GM10847 (cell line): ENCODE data around the gene RSRC1.

ENCODE experiments used
- POLR2A ChIP-seq: IDR thresholded peaks from 2 replicates; pipeline ENCODE4 v1.6.1; 2011; ENCODE audit not compliant: insufficient read length; ENCODE audit errors: extremely low read depth

The RSRC1 gene

GRCh38 chr3:158430448-158430847 is 320.6 kb downstream of the RSRC1 start:
- no peak for TF ChIP-seq POLR2A

DNA sequence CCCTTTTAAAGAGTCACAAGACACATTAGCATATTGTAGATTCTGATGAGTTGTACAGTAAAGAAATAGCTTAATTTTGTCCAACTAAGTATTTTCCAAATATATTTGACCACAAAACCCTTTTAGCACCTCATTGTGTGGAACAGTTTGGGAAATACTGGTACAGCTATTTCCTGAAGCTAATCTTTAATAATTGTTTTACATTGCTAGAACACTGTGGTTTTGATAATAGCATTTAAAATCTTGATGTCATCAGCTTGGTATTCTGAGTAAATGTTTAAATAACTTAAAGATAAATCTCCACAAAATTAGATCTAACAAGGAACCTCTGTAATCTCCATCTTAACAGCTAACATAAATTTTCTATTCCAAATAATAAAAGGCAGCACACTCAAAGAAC is 321.1 kb downstream of the RSRC1 start:
- no peak for TF ChIP-seq POLR2A

GRCh38 chr3:158431829-158432228 is 321.9 kb downstream of the RSRC1 start:
- TF ChIP-seq POLR2A, result no peak

DNA sequence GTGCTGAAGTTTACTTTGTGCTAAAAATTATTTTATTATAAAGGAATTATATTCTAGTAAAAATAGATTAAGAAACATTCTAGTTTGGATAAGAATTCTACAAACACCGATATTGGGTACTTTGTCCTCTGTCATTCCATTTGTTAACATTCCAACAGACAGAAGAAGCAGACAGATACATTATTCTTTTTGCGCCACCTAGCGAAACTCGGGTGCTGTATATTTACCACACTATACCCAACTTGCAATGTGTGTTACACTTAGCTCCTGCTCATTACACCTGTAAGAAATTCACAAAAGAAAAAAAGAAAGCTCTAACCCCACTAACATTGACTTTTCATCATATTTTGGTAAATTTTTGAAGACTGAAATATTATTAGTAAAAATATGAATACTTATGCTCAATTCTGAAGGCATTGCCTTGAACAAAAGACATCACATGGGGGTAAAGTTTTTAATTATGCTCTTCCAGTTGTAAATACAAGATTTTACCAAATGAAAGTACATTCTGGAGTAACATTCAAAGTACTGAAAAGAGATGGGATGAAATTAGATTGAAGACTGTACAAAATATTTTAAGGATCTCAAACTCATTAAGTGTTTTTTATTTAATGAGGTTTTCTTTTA is 324.6 kb downstream of the RSRC1 start:
- TF ChIP-seq POLR2A, result no peak

DNA sequence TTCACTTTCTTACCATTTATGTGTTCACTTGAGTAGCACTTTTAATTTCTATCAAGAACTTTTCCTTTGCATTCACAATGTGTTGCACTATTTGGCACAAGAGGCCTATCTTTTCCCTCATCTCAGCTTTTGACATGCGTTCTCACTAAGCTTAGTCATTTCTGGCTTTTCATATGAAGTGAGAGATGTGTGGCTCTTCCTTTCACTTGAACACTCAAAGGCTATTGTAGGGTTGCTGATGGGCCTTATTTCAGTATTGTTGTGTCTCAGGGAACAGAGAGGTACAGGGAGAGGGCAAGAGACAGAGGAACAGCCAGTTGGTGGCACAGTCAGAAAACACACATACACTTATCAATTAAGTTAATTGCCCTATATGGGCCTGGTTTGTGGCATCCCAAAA is 333.7 kb downstream of the RSRC1 start:
- TF ChIP-seq POLR2A, result no peak

GRCh38 chr3:158447408-158447807 is 337.5 kb downstream of the RSRC1 start:
- no peak for TF ChIP-seq POLR2A

DNA sequence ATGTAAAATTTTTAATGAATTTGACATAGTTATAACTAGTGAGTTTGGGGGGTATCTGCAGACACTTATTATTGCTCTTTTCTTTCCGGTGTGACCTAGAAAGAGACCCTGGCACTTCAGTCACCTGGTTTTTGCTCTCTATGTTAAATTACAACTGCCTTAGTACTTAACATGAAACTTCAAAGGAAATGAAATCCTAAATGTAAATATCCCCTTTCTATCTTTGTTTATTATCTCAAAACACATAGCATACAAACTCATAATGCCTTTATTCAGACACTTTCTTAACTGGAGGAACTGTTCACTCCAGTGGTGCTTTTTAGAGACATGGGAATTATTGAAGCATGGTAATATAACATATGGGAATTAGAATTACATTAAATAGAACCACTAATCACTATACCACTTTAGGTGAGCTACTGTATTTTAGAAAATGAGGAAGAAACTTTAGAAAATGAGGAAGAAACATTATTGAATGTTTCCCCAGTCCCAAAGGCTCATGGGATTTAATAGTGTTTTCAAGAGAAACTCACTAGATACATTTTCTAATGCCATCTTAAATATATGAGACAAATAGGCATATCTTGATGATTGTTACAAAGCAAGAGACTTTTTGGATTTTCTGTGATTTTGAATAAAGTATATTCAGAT is 341.6 kb downstream of the RSRC1 start:
- no peak for TF ChIP-seq POLR2A

- no peak for TF ChIP-seq POLR2A
Measured at GRCh38 chr3:158452334-158452733, 342.4 kb downstream of the RSRC1 start.

DNA sequence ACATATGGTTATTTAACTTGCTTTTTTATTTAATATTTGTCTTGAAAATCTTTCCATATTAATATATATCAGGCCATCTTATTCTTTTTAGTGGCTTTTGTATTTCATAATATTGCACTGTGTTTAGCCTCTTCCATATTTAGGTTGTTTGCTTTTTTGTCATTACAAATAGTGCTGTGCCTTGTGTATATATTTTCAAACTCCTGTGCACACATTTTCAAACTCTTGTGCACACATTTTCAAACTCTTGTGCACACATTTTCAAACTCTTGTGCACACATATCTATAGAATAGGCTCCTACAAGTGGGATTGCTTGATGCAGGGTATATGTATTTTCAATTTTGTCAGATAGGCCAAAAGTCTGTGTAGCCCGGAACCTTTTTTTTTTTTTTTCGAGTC is 343.1 kb downstream of the RSRC1 start:
- TF ChIP-seq POLR2A, result no peak

GRCh38 chr3:158453865-158454264 is 344.0 kb downstream of the RSRC1 start:
- TF ChIP-seq POLR2A, result no peak

- TF ChIP-seq POLR2A, result no peak
Measured at GRCh38 chr3:158455406-158455805, 345.5 kb downstream of the RSRC1 start.

GRCh38 chr3:158456114-158456513 is 346.2 kb downstream of the RSRC1 start:
- no peak for TF ChIP-seq POLR2A

DNA sequence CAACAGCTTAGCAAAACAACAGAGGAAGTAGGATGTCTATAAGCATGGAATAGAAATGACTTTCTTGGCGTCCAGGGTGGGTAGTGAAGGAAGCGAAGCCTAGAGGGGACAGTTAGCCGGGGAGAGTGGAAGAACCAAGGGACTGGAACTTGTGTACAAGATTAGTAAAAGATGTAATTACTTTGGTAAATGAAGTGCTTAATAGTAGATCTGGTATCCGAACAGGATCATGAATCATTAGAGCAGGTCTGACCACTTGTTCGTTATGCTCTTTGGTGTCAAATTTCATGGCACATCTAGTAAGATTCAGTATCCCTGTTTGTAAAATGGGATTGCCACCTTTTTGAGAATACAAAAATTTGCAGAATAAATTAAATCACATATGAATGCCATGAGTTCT is 348.6 kb downstream of the RSRC1 start:
- TF ChIP-seq POLR2A, result no peak

GRCh38 chr3:158460926-158461325 is 351.0 kb downstream of the RSRC1 start:
- TF ChIP-seq POLR2A, result no peak

- no peak for TF ChIP-seq POLR2A
Measured at GRCh38 chr3:158463556-158463955, 353.7 kb downstream of the RSRC1 start.

DNA sequence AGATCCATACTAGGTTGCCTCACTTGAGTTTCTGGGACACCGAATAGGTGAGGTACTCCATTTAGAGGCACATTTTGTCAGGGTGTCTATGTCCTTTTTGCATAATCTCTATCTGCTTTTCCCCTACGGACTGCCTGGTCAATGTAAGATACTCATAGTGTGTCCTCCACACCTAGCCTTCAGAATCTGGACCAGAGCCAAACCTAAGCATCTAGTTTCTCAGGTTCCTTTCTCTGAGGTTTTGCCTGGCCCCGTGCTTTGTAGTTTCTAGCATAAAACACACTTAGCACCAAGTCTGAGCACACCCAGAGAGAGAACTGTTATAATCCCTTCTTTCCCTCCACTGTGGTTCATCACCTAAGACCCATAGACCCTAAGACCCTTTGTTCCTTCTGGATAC is 355.2 kb downstream of the RSRC1 start:
- TF ChIP-seq POLR2A, result no peak
